ENCODE data around the gene HMGB2.

Gene HMGB2

DNA sequence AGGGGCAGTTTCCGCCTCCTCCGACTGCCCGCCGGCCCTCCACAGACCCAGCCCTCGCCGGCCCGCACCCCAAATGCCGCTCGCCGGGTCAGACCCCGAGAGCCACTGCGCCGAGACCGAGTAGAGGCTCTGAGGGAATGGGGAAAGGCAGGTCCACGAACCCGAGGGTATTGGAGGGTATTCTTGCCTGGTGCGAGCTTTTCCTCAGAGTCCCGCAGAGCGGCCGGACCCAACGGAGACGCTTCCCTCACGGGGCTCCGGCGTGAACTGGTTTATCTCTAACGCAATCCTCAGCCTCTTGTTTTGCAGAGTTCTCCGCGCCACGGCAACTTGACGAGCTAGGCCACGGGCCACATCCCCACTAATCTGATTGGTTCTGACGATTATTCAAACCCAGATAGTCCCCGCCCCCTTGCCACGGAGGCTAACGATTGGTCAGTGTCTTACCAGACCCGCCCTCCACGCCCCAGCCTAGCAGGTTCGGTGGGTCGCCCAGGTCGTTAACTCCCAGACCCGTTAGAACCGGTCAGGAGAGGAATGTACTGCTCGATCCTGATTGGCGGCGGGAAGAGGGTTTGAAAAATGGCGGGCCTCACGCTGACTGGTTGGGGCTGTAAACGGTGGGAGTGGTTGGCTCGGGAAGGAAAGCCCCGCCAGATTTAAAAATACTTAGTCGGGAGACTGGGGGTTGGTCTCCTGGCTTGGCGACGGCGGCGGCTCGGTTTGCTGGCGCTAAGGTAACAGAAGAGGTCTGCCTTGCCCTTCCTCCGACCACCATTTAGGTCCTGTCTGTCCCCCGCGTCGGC is at the start of gene HMGB2:
HMGB2 (minus strand) TSS at position 274 of the 806 bp plus-strand sequence. CDS start 709 bp downstream, outside the sequence.
- H3K27ac Mint-ChIP-seq, result peak within 1 kb of the TSS; percentile 99
- no peaks in the 10 kb centered on the region for H3K9me3 Mint-ChIP-seq
- H3K4me3 Mint-ChIP-seq, result peak within 1 kb of the TSS; percentile 98
- peaks cover 50% of the 10 kb centered on the region for H3K36me3 Mint-ChIP-seq (ENCODE audit: low read depth)
- peaks cover 13% of the 10 kb centered on the region for H3K27me3 Mint-ChIP-seq
- peak; percentile 99 for DNase-seq
- peaks cover 25% of the 10 kb centered on the region for H3K4me1 Mint-ChIP-seq (ENCODE audit: low read depth)

DNA sequence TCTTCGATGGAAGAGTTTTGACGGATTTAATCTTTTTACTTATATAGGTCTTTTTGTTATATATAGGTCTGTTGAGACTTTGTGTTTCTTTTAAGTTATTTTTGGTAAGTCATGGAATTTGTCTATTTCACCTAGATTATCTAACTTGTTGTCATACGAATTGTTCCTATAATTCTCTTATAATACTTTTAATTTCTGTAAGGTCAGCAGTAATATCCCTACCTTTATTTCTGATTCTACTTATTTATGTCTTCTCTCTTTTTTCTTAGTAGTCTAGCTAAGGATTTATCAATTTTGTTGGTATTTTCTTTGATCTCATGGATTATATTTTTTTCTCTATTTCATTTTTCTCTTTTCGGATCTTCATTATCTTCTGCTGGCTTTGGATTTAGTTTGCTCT is 48.2 kb upstream of the HMGB2 start:
- H3K4me1 Mint-ChIP-seq (ENCODE audit: low read depth), result no peaks in the 10 kb centered on the region
- no peaks in the 10 kb centered on the region for H3K9me3 Mint-ChIP-seq
- peaks cover 5% of the 10 kb centered on the region for H3K27me3 Mint-ChIP-seq
- no peak overlapping the region for H3K27ac Mint-ChIP-seq
- peaks cover 2% of the 10 kb centered on the region for H3K36me3 Mint-ChIP-seq (ENCODE audit: low read depth)
- DNase-seq, result no peak
- no peak overlapping the region for H3K4me3 Mint-ChIP-seq

DNA sequence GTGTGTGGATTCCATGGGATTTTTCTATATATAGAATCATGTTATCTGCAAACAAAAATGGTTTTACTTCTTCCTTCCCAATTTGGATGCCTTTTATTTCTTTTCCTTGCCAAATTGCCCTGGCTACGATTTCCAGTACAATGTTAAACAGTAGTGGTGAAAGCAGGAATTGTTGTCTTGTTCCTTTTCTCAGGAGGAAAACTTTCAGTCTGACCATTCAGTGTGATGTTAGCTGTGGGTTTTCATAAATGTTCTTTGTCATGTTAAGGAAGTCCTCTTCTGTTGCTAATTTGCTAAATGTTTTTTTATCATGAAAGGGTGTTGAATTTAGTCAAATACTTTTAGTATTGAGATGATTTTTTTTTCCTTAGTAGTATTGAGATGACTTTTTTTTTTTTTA is 47.5 kb upstream of the HMGB2 start:
- H3K27ac Mint-ChIP-seq, result no peak overlapping the region
- H3K9me3 Mint-ChIP-seq, result no peaks in the 10 kb centered on the region
- H3K27me3 Mint-ChIP-seq, result peaks cover 5% of the 10 kb centered on the region
- peaks cover 2% of the 10 kb centered on the region for H3K36me3 Mint-ChIP-seq (ENCODE audit: low read depth)
- DNase-seq, result no peak
- no peaks in the 10 kb centered on the region for H3K4me1 Mint-ChIP-seq (ENCODE audit: low read depth)
- no peak overlapping the region for H3K4me3 Mint-ChIP-seq

DNA sequence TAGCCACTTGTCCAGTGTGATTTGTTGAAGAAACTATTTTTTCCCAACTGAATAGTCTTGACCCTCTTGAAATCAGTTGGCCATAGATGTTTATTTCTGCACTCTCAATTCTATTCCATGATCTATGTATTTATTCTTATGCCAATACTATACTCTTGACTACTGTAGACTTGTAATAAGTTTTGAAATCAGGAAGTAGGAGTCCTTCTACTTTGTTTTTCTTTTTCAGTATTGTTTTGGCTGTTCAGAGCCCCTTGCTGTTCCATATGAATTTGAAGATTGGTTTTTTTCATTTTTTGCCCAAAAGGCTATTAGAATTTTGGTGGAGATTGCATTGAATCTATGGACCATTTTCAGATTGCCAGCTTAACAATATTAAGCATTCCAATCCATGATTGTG is 46.8 kb upstream of the HMGB2 start:
- H3K27ac Mint-ChIP-seq, result no peak overlapping the region
- DNase-seq, result no peak
- H3K4me3 Mint-ChIP-seq, result no peak overlapping the region
- H3K9me3 Mint-ChIP-seq, result no peaks in the 10 kb centered on the region
- H3K4me1 Mint-ChIP-seq (ENCODE audit: low read depth), result no peaks in the 10 kb centered on the region
- H3K36me3 Mint-ChIP-seq (ENCODE audit: low read depth), result peaks cover 2% of the 10 kb centered on the region
- peaks cover 5% of the 10 kb centered on the region for H3K27me3 Mint-ChIP-seq

DNA sequence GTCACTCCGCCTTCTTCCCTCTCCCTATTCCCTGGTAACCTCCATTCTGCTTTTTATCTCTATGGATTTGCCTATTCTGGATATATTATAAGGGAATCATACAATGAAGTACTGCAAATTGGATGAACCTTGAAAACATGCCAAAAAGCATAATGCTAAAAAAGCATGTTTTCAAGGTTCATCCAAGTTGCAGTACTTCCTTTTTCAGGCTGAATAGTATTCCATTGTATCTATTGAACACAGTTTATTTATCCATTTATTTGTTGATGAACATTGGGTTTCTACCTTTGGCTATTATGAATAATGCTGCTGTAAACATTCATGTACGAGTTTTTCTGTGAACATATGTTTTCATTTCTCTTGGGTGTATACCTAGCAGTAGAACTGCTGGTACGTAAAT is 45.8 kb upstream of the HMGB2 start:
- Mint-ChIP-seq H3K27ac (no peak overlapping the region), H3K27me3 (peaks cover 5% of the 10 kb centered on the region), H3K36me3 (ENCODE audit: low read depth) (peaks cover 8% of the 10 kb centered on the region), H3K9me3 (no peaks in the 10 kb centered on the region), H3K4me3 (no peak overlapping the region), H3K4me1 (ENCODE audit: low read depth) (no peaks in the 10 kb centered on the region)
- DNase-seq, result no peak

DNA sequence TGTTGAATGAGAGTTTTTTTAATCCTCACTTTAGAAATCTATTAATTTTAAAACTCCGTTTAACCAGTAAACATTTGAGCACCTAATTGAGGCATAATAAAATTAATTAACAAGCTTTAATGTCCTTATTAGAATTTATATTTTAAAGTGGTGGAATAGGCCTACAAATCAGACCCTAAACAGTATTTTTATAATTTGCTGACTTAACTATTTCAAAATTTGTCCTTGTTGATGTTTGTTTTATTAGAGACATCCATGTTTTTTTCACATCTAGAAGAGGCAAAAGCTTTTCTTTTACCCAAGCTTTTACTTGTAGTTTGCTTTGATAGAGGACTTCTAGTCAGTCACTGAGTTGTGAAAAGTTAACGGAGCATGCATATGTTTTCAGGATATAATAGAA is 40.4 kb upstream of the HMGB2 start:
- Mint-ChIP-seq H3K4me1 (ENCODE audit: low read depth) (peaks cover 17% of the 10 kb centered on the region), H3K36me3 (ENCODE audit: low read depth) (peaks cover 26% of the 10 kb centered on the region), H3K4me3 (no peak overlapping the region), H3K9me3 (no peaks in the 10 kb centered on the region), H3K27me3 (peaks cover 20% of the 10 kb centered on the region), H3K27ac (no peak overlapping the region)
- no peak for DNase-seq

DNA sequence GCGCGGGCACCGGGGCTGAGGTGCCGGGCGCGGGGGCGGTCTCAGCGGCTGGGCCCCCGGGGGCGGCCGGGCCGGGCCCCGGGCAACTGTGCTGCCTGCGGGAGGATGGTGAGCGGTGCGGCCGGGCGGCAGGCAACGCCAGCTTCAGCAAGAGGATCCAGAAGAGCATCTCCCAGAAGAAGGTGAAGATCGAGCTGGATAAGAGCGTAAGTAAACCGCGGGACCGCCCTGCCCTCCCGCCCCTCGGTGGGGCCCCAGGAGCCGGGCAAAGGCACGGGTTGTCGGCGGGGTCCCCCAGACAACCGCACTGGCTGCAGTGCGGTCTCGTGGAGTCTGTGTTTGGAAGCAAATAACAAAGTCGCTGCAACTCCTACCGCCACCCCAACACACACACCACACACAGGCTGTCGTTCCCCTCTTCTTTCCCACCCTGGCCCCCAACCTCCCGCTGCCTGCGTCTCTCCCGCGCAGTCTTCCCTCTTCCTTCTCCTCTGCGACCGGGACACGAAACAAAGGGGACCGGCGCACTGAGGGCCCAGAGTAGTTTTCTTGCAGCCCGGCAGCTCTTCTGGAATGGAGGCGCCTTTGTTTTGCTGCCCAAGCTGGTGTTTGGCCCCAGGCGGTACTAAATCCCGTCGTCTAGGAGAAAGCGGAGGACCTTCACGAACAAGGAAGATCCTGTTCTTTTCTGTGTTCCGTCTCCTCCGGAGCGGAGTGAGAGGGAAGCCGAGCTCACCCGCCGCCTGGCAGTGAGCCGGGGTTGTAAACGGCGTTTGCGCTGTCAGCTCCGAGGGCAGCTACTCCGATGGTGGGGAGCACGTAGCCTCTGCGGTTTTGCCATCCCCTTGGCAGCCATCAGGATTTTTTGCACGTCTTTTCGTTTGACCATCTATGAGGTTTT is 37.4 kb upstream of the HMGB2 start:
- H3K4me3 Mint-ChIP-seq, result peak overlapping the region; percentile 93
- peaks cover 20% of the 10 kb centered on the region for H3K27me3 Mint-ChIP-seq
- DNase-seq, result peak; percentile 67
- peaks cover 24% of the 10 kb centered on the region for H3K36me3 Mint-ChIP-seq (ENCODE audit: low read depth)
- H3K9me3 Mint-ChIP-seq, result no peaks in the 10 kb centered on the region
- H3K27ac Mint-ChIP-seq, result peak overlapping the region; percentile 85
- peaks cover 35% of the 10 kb centered on the region for H3K4me1 Mint-ChIP-seq (ENCODE audit: low read depth)

DNA sequence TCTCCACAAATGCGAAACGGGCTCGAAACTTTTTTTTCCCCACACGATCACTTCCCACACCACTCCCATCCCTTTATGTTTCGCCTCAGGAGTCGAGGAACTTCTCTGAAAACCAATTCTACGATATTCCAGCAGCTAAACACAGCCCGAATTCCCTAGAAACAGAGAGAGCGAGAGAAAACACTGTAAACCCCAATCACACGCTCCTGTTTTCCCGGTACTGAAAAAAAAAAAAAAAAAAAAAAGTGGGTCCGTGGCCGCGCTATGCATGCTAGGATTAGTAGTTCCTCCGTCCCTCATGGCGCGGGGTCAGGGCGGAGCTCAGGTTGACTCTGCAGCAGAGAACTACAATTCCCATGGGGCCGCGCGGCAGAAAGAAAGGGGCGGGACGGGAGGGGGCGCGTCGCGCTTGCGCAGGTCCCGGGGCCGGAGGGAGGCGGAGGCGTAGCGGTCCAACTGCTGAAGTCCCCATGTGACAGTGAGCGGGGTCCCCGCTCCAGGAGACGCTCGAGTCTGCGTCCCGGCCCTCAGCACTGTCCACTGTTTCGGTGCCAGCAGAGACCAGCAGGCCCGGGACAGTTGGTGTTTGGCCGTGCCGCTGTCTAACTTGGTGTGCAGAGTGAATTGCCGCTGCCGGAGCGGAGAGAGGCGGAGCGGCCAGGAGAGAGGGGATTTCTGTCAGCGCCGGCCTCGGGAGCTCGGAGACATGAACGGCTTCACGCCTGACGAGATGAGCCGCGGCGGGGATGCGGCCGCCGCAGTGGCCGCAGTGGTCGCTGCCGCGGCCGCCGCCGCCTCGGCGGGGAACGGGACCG is 36.5 kb upstream of the HMGB2 start, which contains the start of gene SAP30:
SAP30 (plus strand) TSS at position 478 of the 815 bp plus-strand sequence; CDS start at position 707, 229 bp downstream.
- H3K9me3 Mint-ChIP-seq, result no peaks in the 10 kb centered on the region
- peaks cover 20% of the 10 kb centered on the region for H3K36me3 Mint-ChIP-seq (ENCODE audit: low read depth)
- H3K27ac Mint-ChIP-seq, result peak within 1 kb of the TSS; percentile 100
- peaks cover 40% of the 10 kb centered on the region for H3K4me1 Mint-ChIP-seq (ENCODE audit: low read depth)
- DNase-seq, result peak; percentile 97
- H3K4me3 Mint-ChIP-seq, result peak within 1 kb of the TSS; percentile 100
- peaks cover 20% of the 10 kb centered on the region for H3K27me3 Mint-ChIP-seq

DNA sequence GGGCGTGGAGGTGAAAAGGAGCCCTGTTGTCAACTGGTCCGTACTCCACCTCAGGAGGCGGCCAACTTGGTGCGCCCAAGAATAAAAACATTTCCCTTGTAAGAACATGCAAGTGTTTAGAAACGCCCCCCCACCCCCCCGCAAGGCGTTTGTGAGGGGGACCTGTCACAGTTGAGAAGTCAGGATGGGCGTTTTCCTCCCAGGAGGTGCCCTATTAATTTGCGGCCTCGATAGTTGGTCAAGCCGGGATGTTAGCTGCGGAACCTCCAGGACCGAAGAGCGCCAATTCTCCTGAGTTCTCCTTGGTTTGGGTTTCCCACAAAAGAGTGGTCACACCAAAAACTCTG is 35.9 kb upstream of the HMGB2 start:
- H3K27ac Mint-ChIP-seq, result peak overlapping the region; percentile 100
- H3K4me1 Mint-ChIP-seq (ENCODE audit: low read depth), result peaks cover 45% of the 10 kb centered on the region
- H3K27me3 Mint-ChIP-seq, result peaks cover 20% of the 10 kb centered on the region
- H3K36me3 Mint-ChIP-seq (ENCODE audit: low read depth), result peaks cover 18% of the 10 kb centered on the region
- H3K4me3 Mint-ChIP-seq, result peak overlapping the region; percentile 100
- H3K9me3 Mint-ChIP-seq, result no peaks in the 10 kb centered on the region
- DNase-seq, result no peak

DNA sequence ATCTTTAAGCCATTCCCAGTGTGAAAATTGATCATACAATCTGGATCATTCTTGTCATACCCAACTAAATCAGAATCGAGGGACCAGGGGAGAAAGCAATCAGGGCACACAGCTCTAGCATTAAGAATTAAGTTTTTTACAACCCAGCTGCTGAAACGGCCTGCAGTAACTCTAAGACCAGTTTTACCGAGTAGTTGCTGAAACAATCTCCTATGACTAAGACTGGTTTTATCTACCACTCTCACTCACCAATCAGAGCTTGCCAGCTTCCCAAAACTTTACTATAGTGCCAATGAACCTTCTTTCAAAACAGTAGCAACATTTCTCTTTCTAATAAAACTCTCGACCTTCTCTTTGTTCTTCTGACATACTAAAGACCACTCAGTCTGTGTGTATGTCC is 33.8 kb upstream of the HMGB2 start:
- Mint-ChIP-seq H3K4me1 (ENCODE audit: low read depth) (peaks cover 39% of the 10 kb centered on the region), H3K4me3 (peak overlapping the region; percentile 10), H3K27ac (no peak overlapping the region), H3K36me3 (ENCODE audit: low read depth) (peaks cover 13% of the 10 kb centered on the region), H3K27me3 (peaks cover 10% of the 10 kb centered on the region), H3K9me3 (no peaks in the 10 kb centered on the region)
- no peak for DNase-seq

DNA sequence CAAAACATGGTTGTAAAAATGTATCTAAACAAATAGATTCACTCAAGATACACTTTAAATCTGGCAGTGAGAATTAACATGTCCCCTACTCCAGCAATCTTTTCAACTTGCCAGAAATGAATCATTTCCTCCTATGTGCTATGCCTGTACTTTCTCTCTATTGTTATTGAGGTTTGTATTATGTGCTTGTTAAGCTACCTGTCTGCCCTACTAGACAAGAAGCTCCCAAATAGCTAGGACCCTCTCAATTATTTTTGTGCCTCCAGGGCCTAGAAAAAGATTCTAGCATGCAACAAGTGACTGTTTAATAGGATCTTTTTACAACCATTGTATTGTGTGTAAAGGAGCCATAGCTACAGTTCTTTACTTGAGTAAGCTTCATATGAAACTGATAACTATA is 33.1 kb upstream of the HMGB2 start:
- Mint-ChIP-seq H3K9me3 (no peaks in the 10 kb centered on the region), H3K27ac (no peak overlapping the region), H3K27me3 (peaks cover 6% of the 10 kb centered on the region), H3K4me3 (no peak overlapping the region), H3K36me3 (ENCODE audit: low read depth) (peaks cover 13% of the 10 kb centered on the region), H3K4me1 (ENCODE audit: low read depth) (peaks cover 35% of the 10 kb centered on the region)
- DNase-seq, result no peak

DNA sequence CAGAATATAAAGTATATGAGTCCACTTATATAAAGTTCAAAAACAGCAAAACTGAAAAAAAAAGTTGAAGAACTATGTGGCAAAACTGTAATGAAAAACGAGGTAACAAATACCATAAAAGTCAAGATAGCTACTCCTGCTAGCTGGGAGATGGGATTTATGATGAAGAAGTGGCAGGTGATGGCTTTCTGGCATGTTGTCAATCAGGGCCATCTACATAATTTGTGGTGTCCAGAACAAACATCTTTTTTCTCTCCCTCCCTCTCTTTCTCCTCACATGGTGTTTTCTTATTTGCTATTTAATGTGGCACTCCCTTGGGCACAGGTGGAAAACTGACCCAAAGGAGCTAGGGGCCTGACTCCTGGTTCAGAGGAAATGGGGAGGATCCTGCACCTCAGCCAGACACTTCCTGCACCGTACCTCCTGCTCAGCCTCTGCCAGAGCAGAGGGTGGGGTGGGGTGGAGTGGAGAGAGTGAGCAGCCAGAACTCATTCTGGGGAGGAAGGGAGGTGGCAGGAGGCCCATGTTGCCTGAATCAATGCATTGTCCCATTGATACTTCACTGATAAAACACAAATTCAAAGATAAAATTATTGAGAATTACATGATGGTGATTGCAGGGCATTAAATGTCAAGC is 31.3 kb upstream of the HMGB2 start:
- H3K4me3 Mint-ChIP-seq, result no peak overlapping the region
- no peak overlapping the region for H3K27ac Mint-ChIP-seq
- H3K36me3 Mint-ChIP-seq (ENCODE audit: low read depth), result peaks cover 3% of the 10 kb centered on the region
- no peaks in the 10 kb centered on the region for H3K27me3 Mint-ChIP-seq
- H3K9me3 Mint-ChIP-seq, result no peaks in the 10 kb centered on the region
- peaks cover 31% of the 10 kb centered on the region for H3K4me1 Mint-ChIP-seq (ENCODE audit: low read depth)
- no peak for DNase-seq

DNA sequence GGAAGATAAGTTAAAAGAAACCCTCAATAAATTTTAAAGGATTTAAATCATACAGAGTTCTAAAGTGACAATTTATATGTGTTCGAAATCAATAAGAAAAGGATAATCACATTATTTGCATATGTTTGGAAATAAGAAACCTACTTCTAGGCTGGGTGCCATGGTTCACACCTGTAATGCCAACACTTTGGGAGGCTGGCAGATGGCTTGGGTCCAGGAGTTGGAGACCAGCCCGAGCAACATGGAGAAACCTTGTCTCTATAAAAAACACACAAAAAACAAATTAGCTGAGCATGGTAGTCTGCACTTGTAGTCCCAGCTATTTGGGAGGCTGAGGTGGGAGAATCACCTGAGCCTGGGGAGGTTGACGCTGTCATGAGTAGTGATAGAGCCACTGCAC is 28.5 kb upstream of the HMGB2 start:
- Mint-ChIP-seq H3K9me3 (no peaks in the 10 kb centered on the region), H3K27me3 (peaks cover 4% of the 10 kb centered on the region), H3K4me1 (ENCODE audit: low read depth) (peaks cover 19% of the 10 kb centered on the region), H3K36me3 (ENCODE audit: low read depth) (no peaks in the 10 kb centered on the region), H3K27ac (no peak overlapping the region), H3K4me3 (no peak overlapping the region)
- no peak for DNase-seq
